Stomach (tissue), 9 donors: ENCODE results near the gene ALDOA. TPM values are rescaled to one million over a fixed set of nuclear protein-coding genes. Genes with fewer than 3 reads are reported as not detected.

Experiments
- DNase-seq, 2 donors: peaks; one replicate each; pipeline versions ENCODE4 v3.0.0 to v3.0.0-alpha.2; 2013 to 2019
- H3K27ac ChIP-seq, 5 donors: fragments of 200-600 bp in 4 of 5; sonication (generic) in 4 of 5; one replicate each; pipeline ENCODE4 v1.5.1; 2013 to 2019; ENCODE audit warnings: mild to moderate bottlenecking in 1 of 5, moderate library complexity in 1 of 5
- H3K27me3 ChIP-seq, 3 donors: fragments of 200-600 bp; sonication (generic); one replicate each; pipeline ENCODE4 v1.5.1; 2017 to 2019; ENCODE audit warnings: mixed run types in 1 of 3
- H3K36me3 ChIP-seq, 4 donors: fragments of 200-600 bp; sonication (generic); 1 replicate in 3 of 4; 2 replicates in 1 of 4; pipeline ENCODE4 v1.5.1; 2016 to 2019
- H3K4me1 ChIP-seq, 4 donors: fragments of 200-600 bp; sonication (generic); one replicate each; pipeline ENCODE4 v1.5.1; 2016 to 2019
- H3K4me3 ChIP-seq, 4 donors: fragments of 200-600 bp; sonication (generic) in 3 of 4; one replicate each; pipeline ENCODE4 v1.5.1; 2016 to 2019; ENCODE audit warnings: mild to moderate bottlenecking in 1 of 4
- H3K9me3 ChIP-seq, 4 donors: fragments of 200-600 bp; sonication (generic); one replicate each; pipeline ENCODE4 v1.5.1; 2016 to 2019
- CTCF ChIP-seq, 7 experiments: fragments of 450-650 bp in 4 of 7; fragments of 200-600 bp in 3 of 7; sonication (generic) in 3 of 7; IDR thresholded peaks; one replicate each; pipeline ENCODE4 v1.5.1; 2016 to 2019; ENCODE audit warnings: antibody characterized with exemption in 7 of 7, control low read depth in 2 of 7, mild to moderate bottlenecking in 1 of 7
- EP300 ChIP-seq: sonication (generic); formaldehyde crosslinking; IDR thresholded peaks from one replicate; pipeline ENCODE4 v1.6.1; 2017; ENCODE audit warnings: antibody characterized with exemption
- POLR2A ChIP-seq, 4 donors: fragments of 450-650 bp; IDR thresholded peaks; one replicate each; pipeline ENCODE4 v1.6.1; 2016; ENCODE audit warnings: antibody characterized with exemption in 4 of 4, control low read depth in 2 of 4, mild to moderate bottlenecking in 1 of 4, moderate library complexity in 1 of 4
- POLR2AphosphoS5 ChIP-seq, 3 donors: sonication (generic); formaldehyde crosslinking; IDR thresholded peaks; one replicate each; pipeline ENCODE4 v1.6.1; 2016; ENCODE audit warnings: antibody characterized with exemption in 3 of 3
- WGBS, 5 donors: extraction: QIAGEN DNeasy Blood & Tissue Kit in 3 of 5; methylation state at CpG; one replicate each; pipeline versions ENCODE4 v1.1.5 to v1.1.7; 2013 to 2018; 5-methylcytosine and 5-hydroxymethylcytosine counted together
- intact Hi-C: fragments of 100-400 bp; cut with DNase I; formaldehyde crosslinking; loops from one replicate; pipeline ENCODE4 v1.15.1; 2023; ENCODE audit warnings: low total_unique reads
- polyA plus RNA-seq, 3 donors: library from polyadenylated mRNA; stranded (reverse); fragments of 200-250 nt; gene quantifications; one replicate each; pipeline ENCODE4 v1.2.3, GENCODE V29; 2013
- total RNA-seq, 5 donors: library from RNA; depleted of rRNA; stranded (reverse); fragments of >200 nt; gene quantifications; one replicate each; pipeline versions ENCODE4 v1.1.0 to v1.2.3, GENCODE V29; 2014 to 2016
- donor health status: healthy with polysubstance abuse.
- donor health status: Bipolar disorder and iron deficiency.
- donor health status: healthy.

Gene ALDOA
- total and polyA plus RNA-seq, 8 donors: 180 to 2,515 (median 807) TPM

- H3K36me3 ChIP-seq: peaks cover 54 to 86% (median 79%) of the 10 kb centered on the region in 4 donors
- DNase-seq: no peak
- no peak overlapping the region for H3K27ac ChIP-seq
- intact Hi-C loops: no loop called here
- 84 to 94% (median 91%) methylated on average over 18 to 24 of the region's 24 CpGs for WGBS, 5 donors
- no peak overlapping the region for H3K4me3 ChIP-seq
- TF ChIP-seq EP300: no peak
- no peak for TF ChIP-seq CTCF (IDR thresholded peaks at IDR 0.05)
- H3K4me1 ChIP-seq: peaks cover 4 to 40% (median 19%) of the 10 kb centered on the region in 4 donors
- no peaks in the 10 kb centered on the region for H3K27me3 ChIP-seq
- H3K9me3 ChIP-seq: no peaks in the 10 kb centered on the region
Measured at GRCh38 chr16:30083216-30084055, 17.9 kb downstream of the ALDOA start.

- no peaks in the 10 kb centered on the region for H3K9me3 ChIP-seq
- no peak for TF ChIP-seq CTCF (IDR thresholded peaks at IDR 0.05)
- TF ChIP-seq POLR2AphosphoS5 (IDR thresholded peaks at IDR 0.05): no peak
- TF ChIP-seq POLR2A (IDR thresholded peaks at IDR 0.05): no peak
- no peak for TF ChIP-seq EP300
- 78 to 89% (median 84%) methylated on average over 17 to 18 of the region's 18 CpGs for WGBS, 5 donors
- intact Hi-C loops: no loop called here
- H3K4me1 ChIP-seq: peaks cover 4 to 33% (median 12%) of the 10 kb centered on the region in 4 donors
- no peak overlapping the region for H3K4me3 ChIP-seq
- DNase-seq: no peak
- H3K27me3 ChIP-seq: no peaks in the 10 kb centered on the region
- H3K36me3 ChIP-seq: peaks cover 54 to 78% (median 71%) of the 10 kb centered on the region in 4 donors
- peak overlapping the region in 2 of 5 donors; percentile 3 to 11 for H3K27ac ChIP-seq
Measured at GRCh38 chr16:30084096-30084815, 18.7 kb downstream of the ALDOA start.

GRCh38 chr16:30084816-30085159, 19.2 kb downstream of the ALDOA start:
- Histone ChIP-seq H3K4me1 (peaks cover 4 to 31% (median 11%) of the 10 kb centered on the region in 4 donors), H3K9me3 (no peaks in the 10 kb centered on the region), H3K4me3 (no peak overlapping the region), H3K36me3 (peaks cover 50 to 73% (median 66%) of the 10 kb centered on the region in 4 donors), H3K27me3 (no peaks in the 10 kb centered on the region), H3K27ac (peak overlapping the region in 3 of 5 donors; percentile 3 to 31 (median 11))
- DNase-seq: peak in 1 of 2 donors; percentile 23
- intact Hi-C loops: no loop called here
- TF ChIP-seq EP300 (no peak), CTCF (IDR thresholded peaks at IDR 0.05) (no peak), POLR2A (IDR thresholded peaks at IDR 0.05) (no peak), POLR2AphosphoS5 (IDR thresholded peaks at IDR 0.05) (no peak)
- 57 to 71% (median 67%) methylated on average over 13 to 17 of the region's 17 CpGs for WGBS, 5 donors

GRCh38 chr16:30085247-30085646, 19.7 kb downstream of the ALDOA start:
- no peaks in the 10 kb centered on the region for H3K9me3 ChIP-seq
- intact Hi-C loops: no loop called here
- peaks cover 47 to 70% (median 62%) of the 10 kb centered on the region in 4 donors for H3K36me3 ChIP-seq
- WGBS, 5 donors: 44 to 78% (median 59%) methylated on average over 3 of the region's 3 CpGs
- peaks cover 4 to 32% (median 10%) of the 10 kb centered on the region in 4 donors for H3K4me1 ChIP-seq
- no peak for TF ChIP-seq CTCF (IDR thresholded peaks at IDR 0.05)
- no peak for TF ChIP-seq POLR2AphosphoS5 (IDR thresholded peaks at IDR 0.05)
- TF ChIP-seq POLR2A (IDR thresholded peaks at IDR 0.05): no peak
- no peak for TF ChIP-seq EP300
- no peaks in the 10 kb centered on the region for H3K27me3 ChIP-seq
- peak overlapping the region in 3 of 5 donors; percentile 3 to 31 (median 11) for H3K27ac ChIP-seq
- DNase-seq: no peak
- no peak overlapping the region for H3K4me3 ChIP-seq
